ENCODE measurements around the gene TSPAN14. TPM values are rescaled to one million over a fixed set of nuclear protein-coding genes. Genes with fewer than 3 reads are reported as not detected.

TSPAN14 gene
- total RNA-seq, 3 donors from 2014 or later: 75.5 to 96.5 (median 81.0) TPM

DNA sequence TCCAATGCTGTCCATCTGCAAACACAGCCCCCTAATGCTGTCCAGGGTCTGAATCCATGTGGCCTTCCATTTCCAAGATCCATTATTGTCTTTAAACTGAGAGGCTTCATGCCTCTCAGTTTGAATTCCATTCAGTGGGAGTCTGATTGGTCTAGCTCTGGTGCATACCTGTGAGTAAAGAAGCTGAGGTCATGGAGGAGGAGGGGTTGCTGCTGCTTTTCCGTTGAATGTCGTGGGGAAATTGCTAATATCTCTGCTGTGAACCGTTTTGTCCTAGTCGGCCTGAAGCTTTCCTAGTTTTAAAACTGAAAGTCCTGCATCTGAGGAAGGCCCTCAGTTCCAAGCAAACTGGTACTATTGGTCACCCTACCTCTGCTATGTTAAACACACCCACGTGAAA, 101.3 kb downstream of the TSPAN14 start:
- ATAC-seq (no peak), DNase-seq (no peak)
- Histone ChIP-seq H3K36me3 (ENCODE audit: low read depth) (no peaks in the 10 kb centered on the region), H3K4me1 (ENCODE audit: low read depth) (peaks cover 7% of the 10 kb centered on the region), H3K9me3 (no peaks in the 10 kb centered on the region), H3K4me3 (no peak overlapping the region)
- no peak for TF ChIP-seq CTCF (IDR thresholded peaks at IDR 0.05)
- intact Hi-C loops (cut with DNase I, micrococcal nuclease): no loop called here

DNA sequence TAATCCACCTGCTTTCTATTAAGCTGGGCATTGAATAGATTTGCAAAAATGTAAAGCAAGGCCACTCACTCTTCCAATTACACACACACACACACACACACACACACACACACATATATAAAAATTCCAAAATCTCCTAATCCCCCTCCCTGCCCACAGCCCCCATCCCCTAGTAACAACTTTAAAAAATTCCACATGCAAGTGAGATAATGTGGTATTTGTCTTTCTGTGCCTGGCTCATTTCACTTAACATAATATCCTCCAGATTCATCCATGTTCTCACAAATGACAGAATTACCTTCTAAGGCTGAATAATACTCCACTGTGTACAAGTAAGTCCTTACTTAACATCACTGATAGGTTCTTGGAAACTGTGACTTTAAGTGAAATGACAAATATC, 107.8 kb downstream of the TSPAN14 start:
- no peak for TF ChIP-seq CTCF (IDR thresholded peaks at IDR 0.05)
- H3K4me1 ChIP-seq (ENCODE audit: low read depth): no peaks in the 10 kb centered on the region
- no peak overlapping the region for H3K4me3 ChIP-seq
- intact Hi-C loops (cut with DNase I, micrococcal nuclease): no loop called here
- no peak for ATAC-seq
- no peak for DNase-seq
- no peaks in the 10 kb centered on the region for H3K9me3 ChIP-seq
- no peaks in the 10 kb centered on the region for H3K36me3 ChIP-seq (ENCODE audit: low read depth)

DNA sequence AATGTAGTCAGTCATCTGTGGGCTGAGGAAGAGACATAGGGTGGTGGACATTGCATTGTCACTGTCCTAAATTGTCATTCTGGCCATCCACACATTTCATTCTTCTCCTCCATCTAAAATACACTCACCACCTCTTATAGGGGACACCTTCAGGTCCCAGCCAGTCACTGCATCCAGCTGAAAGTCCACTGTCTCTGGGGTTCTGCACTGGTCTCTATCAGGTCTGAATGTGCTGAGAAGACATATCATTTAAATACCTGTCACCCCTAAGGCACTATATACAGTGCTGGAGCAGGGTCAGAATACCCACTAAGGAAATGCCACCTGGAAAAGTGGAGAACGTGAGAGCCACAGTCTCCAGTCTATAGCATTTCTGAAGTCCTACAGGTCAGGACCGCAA, 113.2 kb downstream of the TSPAN14 start:
- H3K4me1 ChIP-seq (ENCODE audit: low read depth): no peaks in the 10 kb centered on the region
- ATAC-seq (no peak), DNase-seq (no peak)
- H3K9me3 ChIP-seq: no peaks in the 10 kb centered on the region
- H3K4me3 ChIP-seq: no peak overlapping the region
- intact Hi-C loops (cut with DNase I, micrococcal nuclease): no loop called here
- no peak for TF ChIP-seq CTCF (IDR thresholded peaks at IDR 0.05)
- no peaks in the 10 kb centered on the region for H3K36me3 ChIP-seq (ENCODE audit: low read depth)

GRCh38 chr10:80569131-80569895, 115.2 kb downstream of the TSPAN14 start:
- intact Hi-C loops (cut with DNase I, micrococcal nuclease): no loop called here
- ATAC-seq: no peak

DNA sequence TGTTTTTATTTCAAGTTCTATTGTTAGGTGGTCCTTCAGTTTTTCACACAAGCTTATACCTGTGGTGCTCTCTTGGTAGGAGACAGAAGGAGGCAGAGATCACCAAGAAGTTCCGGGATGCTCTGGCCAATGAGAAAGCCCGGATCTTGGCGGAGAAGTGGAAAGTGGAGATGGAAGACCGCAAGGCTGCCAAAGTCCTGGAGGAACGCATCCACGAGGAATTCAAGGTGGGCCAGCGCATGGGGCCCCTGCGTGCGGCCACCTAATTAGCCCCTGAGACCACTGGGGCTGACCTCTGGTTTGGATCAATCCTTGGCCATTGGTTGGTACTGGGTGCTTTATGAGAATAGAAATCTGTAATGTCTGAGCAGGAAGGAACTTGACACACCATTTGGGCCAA, 117.2 kb downstream of the TSPAN14 start:
- H3K36me3 ChIP-seq (ENCODE audit: low read depth): no peaks in the 10 kb centered on the region
- ATAC-seq (no peak), DNase-seq (no peak)
- no peak for TF ChIP-seq CTCF (IDR thresholded peaks at IDR 0.05)
- no peaks in the 10 kb centered on the region for H3K9me3 ChIP-seq
- H3K4me1 ChIP-seq (ENCODE audit: low read depth): no peaks in the 10 kb centered on the region
- intact Hi-C loops (cut with DNase I, micrococcal nuclease): no loop called here
- no peak overlapping the region for H3K4me3 ChIP-seq

More at GRCh38 chr10:80569131-80569895, 115.2 kb downstream of the TSPAN14 start:
- Histone ChIP-seq H3K9me3 (no peaks in the 10 kb centered on the region), H3K36me3 (ENCODE audit: low read depth) (no peaks in the 10 kb centered on the region), H3K4me1 (ENCODE audit: low read depth) (no peaks in the 10 kb centered on the region), H3K4me3 (no peak overlapping the region)
- TF ChIP-seq CTCF (IDR thresholded peaks at IDR 0.05): no peak
- DNase-seq: no peak
